ELF-1 (cell line): Measurements from ENCODE around the gene ITGA5.

Source experiments
- DNase-seq: peaks from one replicate; pipeline ENCODE4 v3.0.0-alpha.2; 2016; ENCODE audit warnings: low read depth, low spot score

The ITGA5 gene

DNA sequence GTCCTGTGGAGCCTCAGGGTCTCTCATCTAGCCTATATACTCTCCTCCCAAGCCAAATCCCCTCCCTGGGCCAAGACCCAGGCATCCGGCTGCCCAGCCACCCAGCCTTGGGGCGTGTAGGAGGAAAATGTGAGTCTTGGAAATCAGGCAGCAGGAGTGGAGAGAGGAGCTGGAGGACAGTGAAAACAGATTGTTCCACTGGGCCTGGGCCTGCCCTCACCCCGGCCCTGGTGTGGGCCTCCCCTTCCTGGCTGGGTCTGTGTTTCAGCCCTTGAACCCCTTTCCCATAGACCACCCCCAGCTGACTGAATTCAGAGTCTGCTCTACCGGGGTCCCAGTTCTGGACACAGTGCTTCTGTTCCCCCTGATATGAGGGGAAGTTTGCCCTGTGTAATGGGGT lies 6.7 kb downstream of the ITGA5 start:
- no peak for DNase-seq

DNA sequence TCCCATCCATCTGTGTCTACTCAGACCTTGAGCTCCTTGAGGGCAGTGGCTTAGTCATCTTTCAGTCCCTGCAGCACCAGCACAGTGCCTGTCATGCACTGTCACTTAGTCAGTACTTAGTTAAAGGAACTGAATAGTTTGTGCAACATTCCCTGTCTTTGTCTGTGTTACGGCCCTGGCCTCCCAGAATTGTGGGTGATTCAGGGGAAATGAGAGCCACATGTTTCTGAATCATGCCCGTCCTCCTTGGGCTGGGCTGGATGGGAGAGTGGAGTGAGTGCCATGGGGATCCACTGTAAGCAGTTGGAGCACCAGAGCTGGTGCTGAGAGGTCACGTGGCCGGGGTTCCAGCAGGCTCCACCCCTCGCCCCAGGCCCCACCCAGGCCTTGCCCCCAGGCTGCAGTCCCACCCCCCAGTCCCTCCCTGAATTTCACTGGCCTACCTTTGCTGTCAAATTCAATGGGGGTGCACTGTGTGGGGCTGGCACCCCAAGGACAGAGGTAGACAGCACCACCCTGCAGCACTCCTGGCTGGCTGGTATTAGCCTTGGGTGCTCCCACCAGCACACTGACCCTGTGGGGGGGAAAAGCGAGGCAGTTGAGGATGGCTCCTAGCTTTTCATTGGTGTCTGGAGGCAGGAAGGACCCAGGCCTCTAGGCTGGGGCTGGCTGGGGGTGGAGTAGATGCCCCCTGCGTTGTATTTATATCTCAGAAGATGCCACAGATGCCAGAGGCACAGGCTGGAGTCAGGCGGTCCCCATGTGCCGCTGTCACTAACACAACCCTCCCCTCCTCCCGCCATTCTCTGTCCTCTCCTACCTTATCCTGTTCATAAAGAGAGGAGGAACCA lies 7.5 kb downstream of the ITGA5 start:
- no peak for DNase-seq

DNA sequence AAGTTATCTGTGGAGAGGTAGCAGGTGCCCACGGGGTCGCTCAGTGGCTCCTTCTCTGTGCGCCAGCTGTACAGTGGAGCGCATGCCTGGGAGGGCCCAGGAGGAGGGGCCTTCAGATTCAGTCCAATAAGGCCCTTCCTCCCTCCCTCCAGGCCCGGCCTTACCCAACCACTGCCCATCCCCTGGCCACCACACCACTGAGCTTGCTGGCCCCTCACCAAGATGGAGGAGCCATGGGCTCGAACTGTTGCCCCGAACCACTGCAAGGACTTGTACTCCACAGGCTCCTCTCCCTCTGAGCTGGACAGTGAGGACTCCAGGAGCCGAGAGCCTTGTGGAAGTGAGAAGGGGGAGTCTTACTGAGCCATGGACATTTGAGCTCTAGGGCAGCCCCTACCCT lies 9.8 kb downstream of the ITGA5 start:
- no peak for DNase-seq

DNA sequence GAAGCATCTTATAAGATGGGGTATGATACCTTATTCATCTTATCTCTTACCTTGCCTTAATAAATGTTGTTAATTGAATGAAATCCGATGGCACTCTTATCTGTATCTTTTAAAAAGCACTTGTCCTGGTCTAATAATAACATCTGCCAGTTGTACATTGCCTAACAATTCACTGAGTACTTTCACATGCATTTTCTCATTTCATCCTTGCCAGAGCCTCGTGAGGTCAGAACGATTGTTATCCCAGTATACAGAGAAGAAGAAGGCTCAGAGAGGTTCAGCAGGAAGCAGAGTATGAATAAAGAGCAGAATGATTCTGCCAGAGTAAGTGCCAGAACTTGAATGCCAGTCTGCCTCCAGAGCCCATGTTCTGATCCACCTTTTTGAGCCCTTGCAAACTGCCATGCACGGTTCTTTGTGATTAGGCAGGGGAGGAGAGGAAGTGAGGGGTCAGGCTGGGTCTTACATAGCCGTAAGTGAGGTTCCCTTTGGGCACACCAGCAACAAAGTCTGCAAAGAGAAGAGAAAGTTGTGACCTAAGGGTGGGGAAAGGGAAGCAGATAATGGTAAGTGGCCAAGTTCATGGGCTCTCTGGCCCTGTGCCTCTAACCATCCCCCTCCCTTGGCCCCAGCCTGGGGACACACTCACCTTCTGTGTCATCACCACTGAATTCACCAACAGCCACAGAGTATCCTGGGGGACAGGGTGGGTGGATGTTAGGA lies 11.7 kb downstream of the ITGA5 start:
- DNase-seq = no peak

DNA sequence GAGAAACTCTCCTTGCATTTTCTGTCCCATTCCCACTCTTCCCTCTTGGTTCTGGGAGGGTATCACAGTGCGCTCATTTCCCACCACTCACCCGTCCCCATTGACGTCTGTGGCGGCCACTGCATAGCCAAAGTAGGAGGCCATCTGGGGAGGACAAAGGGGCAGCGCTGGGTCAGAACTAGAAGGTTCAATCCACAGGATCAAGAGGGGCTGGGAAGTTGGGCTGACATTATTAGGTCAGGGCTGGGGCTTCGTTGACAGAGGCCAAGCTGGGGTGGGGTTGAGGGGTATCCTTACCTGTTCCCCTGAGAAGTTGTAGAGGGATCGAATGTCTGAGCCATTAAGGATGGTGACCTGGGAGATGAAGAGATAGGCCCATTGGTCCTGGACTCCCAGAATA lies 13.5 kb downstream of the ITGA5 start:
- DNase-seq = no peak

DNA sequence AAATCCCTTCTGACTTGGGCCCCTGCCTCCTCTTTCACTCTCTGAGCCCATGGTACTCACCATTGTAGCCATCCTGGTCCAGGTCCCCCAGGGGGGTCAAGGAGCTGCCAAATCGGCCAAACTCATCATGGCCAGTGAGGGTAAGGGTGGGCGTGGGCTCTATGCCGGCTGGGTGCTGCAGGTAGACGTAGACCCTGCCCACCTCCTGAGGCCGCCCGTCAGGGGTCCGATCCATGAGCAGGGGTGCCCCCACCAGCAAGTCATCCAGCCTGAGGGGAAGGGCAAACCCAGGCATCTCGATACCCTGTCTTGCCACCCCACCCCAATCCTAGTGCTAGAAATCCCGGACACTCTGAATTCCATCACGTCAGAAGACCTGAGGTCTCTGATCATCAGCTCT lies 14.0 kb downstream of the ITGA5 start:
- DNase-seq = no peak

DNA sequence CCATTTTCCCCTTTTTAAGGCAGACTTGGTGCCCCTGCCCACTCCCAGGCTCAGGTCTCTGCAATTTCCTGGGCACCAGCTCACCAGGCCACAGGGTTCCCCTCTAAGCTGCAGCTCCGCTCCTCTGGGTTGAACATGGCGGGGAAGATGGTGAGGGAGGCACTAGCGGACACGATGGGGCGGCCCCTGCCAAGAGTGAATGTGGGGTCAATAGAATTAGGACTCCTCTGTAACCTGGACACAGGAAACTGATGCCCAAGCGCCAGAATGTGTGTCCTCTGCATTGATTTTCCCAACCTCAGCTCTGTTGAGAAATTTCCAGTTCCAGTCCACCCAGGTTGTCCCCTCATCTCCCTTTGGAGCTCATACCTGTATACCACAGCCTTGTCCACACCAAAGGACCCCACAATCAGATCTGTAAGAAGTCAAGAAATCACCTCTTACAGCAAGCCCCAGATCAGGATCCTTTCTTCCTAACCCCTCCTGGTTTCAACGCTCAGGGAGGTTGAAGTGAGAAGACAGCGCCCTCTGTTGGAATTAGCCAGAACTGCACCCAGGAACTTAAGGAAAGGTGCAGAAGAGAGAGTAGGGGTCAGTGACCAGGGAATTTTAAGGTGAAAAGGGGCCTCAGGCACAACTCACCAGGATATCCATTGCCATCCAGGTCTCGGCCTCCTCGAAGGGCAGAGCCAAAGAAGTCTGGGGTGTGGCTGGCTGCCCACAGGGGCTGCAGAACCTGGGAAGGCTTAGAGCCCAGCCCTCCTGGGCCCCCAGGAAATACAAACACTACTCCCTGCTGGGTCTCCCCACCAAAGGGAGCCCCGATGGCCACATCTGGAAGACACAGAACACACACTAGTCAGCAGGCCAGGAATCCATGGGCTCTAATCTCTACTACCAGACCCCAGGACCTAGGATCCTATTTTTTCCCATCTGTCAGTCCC lies 14.7 kb downstream of the ITGA5 start:
- DNase-seq = peak; percentile 93

DNA sequence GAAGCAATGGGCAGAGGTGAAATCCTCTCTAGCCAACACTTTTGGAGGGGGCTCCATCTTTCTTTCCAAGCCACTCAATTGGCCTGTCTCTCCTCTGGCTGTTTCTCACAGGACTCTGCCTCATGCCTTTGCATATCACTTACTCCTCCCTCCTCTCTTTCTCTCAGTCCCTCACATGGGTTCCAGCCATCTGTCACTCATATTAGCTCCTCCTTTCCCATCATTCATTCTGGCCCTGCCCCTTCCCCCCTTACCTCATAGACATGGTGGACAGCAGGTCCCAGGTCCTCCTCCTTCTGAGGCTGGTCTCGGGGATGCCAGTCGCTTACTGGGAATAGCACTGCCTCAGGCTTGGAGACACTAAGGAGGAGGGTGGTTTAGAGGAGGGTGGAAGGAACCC lies 17.9 kb downstream of the ITGA5 start:
- no peak for DNase-seq

DNA sequence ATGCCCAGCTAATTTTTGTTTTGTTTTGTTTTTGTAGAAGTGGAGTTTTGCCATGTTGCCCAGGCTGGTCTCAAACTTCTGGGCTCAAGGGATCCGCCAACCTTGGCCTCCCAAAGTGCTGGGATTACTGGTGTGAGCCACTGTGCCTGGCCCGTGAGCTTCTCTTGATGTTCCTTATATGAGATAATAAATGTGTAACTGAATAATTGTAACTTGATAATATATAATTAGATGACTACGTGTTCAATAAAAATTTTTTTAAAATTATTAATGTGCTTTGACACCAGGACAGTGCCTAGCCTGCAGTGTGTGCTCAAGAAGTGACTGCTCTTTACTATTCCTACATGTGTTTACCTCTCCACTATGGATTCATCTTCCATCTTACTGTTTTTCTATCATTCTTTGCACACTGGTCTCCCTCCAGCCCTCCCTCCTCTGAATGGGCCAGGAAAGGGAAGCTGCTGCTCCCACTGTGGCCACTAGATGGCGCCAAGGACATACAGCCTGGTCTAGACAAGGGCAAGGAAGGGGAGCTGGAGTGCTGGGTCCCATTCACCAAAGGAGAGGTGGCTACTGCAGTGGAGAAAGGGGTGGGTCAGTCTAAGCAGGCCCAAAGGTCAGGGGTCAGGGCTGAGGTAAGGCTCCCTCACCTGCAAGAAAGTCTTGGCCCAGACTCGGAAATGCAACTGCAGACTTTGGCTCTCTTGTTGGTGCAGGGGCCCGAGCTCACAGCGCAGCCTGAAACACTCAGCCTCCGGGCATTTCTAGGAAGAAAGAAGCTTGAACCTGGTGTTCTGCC lies 19.9 kb downstream of the ITGA5 start:
- DNase-seq = peak; percentile 97

DNA sequence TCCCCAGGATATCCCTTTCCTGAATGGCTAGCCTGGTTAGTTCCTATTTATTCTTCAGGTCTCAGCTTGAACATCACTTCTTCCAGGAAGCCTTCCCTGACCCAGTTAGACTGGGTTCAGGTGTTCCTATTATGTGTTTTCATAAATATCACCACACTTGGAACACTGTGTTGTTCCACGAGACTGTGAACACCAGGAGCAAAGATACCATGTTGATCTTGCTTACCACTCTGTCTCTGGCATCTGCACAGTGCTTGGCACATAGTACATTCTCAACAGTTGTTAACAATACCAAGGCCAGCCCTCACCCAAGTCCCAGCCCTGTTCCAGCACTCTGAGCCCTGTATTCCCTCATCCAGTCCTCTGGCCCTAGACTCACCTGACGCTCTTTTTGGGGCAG lies 20.8 kb downstream of the ITGA5 start:
- DNase-seq = no peak

DNA sequence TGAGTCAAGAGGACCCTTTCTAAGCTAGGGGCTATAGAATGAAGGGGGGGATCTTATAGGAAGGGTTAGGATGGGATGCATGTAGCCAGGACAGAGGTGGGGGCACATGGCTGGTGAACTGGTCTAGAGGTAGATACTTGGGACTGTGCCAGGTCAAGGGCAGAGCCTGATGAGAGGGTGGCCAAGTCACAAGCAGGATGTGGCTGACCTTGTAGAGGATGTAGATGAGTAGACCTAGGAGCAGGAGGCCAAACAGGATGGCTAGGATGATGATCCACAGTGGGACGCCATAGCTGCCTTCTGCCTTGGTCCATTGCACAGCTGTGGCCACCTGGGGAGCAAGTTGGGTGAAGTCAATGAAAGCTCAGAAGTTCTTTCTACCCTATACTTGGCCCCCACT lies 21.9 kb downstream of the ITGA5 start:
- no peak for DNase-seq

DNA sequence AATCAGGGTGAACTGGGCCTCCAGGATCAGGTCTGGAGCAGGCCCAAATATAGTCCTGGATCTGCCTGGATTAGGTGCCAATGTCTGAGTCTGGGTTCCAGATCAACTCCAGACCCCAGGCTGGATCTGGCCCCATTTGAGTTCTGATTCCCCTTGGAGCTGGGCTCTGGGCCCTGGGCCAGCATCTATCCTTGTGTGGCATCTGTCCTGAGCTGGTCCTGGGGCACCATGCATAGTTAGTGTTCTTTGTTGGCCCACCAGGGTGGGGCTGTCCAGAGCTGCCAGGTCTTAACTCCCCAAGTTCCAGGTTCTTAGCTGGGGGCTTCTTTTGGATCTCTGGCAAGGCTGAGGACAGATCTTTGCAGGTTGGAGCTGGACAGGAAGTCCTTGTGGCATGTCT lies 23.5 kb downstream of the ITGA5 start:
- DNase-seq = no peak

DNA sequence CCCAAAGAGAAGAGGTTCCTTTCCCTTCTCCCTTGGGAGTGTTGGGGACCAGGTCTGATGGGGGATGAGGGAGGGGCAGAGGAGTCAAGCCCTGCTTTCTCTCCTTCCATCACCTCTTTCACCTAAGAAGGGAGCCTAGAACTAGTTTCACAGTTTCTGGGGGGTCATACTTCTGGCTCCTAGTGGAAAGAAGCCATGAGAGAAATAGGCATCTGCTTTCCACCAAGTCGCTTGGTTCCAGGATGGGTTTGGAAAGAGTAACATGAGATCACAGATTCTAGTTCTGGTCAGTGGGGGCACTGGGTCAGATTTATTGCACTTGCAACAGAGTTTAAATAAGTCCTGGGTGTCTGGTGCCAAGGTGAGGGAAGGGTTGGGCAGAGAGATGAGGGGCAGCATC lies 24.1 kb downstream of the ITGA5 start:
- no peak for DNase-seq

DNA sequence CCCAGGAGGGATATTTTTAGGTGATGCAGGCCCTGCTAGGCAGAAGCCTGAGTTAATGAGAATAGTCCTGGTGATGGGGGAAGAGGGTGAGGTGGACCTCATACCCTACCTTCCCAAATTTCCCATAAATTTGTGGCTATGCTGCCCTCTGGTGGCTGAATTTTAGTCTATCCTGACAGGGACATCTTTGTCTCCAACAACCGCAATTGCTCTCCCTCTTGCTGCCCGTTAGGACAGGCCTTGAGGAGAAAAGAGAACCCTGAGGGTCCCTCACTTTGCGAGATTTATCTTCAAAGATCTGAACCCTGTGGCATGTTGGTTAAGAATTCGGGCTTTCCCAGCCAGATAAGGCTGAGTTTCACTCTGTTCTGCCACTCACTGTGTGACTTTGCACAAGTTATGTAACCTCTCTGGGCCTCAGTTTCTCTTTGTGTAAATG lies 24.8 kb downstream of the ITGA5 start:
- DNase-seq = peak; percentile 75

DNA sequence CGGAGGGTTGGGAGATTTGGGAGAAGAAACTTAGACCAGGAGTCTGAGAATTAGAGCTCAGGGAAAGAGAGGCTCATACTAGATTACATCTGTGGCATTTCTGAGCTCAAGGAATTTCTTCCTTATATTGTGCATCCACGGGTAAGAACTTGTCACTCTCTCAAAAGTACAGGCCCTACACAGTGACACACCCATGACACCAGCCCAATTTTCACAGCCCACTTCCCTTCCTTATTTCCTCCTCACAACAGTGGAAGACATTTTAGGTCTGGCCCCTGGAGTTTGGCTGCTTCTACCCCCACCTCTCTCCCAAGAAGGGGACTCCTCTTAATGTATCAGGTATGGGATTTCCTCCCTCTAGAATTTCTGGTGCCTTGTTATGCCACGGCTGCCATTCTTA lies 25.3 kb downstream of the ITGA5 start:
- no peak for DNase-seq

DNA sequence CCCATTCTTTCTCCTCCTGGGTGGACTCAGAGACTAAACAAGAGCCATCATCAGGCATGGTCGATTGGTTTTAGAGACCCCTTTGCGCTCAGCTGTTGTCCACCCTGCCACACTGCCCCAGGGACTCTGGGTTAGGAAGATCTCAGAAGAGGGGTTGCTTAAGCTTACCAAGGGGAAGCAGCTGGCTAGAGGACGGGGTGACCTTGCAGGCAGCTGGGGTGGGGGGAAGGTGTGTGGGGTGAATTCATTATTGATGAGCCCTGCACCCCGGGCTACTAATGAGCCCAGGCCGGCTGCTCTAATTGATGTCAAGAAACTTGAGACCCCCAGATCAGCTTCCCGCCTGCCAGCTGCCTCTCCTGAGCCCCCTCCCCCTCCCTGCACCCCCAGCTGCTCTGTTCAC lies 25.9 kb downstream of the ITGA5 start:
- no peak for DNase-seq

DNA sequence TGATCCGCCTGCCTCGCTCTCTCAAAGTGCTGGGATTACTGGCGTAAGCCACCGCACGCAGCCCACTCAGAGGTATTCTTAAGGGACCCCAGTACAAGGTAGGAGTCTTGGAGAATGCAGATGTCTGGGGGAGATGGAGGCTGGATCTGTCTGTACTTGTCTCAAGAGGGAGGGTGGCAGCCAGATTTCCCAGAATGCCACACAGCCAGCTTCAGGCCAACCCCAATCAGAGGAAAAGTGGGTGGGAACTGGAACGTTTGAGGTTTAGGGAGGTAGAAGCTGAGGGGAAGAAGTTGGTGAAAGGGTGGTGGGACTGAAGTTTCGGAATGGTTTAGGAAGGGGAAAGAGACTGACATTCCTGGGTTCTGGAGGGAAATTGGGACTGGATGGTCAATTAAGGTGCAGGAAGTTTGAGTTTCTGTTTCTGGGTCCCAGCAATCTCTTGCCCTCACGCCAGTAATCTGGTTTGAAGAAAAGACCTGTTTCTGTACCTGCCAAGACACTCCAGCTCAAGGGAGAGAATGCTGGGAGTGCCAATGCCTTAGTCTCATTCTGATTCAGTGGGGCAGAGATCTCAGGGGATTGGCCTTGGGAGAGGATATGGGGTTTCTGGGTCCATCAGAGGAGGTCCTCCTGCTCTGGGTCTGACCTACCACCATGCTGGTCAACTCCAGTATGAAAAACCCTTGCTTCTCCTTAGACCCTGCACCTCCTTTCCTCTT lies 26.4 kb downstream of the ITGA5 start:
- no peak for DNase-seq

DNA sequence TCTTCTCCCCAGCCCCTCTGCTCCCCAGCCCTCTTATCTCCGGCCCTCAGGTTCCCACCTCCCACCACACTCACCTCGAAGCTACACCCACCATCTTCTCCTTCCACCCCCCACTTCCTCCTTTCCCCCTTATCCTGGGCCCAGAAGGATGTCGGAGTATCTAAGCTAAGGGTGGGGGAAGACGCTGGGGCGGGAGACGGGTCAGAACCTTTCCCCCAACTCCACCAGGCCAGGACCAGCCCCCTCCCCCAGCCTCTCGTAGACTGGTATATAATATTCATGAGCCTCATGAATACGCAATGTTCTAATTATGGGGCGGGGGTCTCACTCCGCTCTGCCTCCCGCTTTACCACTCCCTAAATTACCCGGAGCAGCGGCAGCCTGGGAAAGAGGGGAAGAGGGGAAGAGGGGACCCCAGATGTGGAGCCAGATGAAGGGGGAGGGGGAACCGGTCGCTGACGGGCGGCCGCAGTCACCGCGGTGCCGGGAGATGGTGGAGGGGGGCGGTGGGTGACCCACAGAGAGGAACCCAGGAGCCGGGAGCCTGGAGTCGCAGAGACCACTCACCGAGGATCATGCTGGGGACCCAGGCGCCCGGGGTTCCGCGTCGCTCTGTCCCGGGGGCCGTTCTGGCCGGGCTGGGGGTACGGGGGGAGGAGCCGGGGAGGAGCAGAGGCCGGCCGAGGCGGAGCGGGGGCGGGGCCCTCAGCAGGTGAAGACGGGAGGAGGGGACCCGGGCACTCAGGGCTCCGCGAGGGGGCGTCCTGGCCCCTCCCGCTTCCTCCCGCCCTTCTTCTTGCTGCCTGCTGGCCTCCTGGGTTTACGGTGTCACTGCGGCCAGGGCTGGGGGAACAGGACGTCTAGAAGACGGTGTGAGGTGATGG lies 28.2 kb downstream of the ITGA5 start:
- DNase-seq = peak; percentile 84

DNA sequence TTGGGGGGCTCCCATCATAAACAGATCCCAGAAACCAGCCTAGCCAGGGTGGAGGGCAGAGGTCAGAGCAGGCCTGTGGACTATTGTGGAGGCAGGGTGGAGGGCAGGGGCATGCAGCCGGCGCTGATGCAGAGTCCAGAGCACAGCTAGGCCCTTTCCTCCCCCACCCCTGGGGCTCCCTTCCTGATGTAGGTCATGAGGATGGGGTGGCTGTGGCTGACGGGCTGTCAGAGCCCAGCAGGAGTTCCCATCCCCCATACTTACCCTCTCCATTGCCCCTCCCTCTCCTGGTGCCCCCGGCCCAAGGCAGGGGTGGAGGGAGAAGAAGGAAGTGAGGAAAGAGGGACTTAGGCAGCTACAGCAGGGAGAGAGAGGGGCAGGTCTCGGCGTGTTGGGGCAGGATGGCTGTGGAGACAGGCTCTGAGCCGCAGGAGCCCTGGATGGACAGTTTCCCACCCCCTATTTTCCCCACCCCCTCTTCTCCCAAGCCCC lies 28.8 kb downstream of the ITGA5 start:
- peak; percentile 83 for DNase-seq
